Progenitor cell of endocrine pancreas (in vitro differentiated cells): ENCODE measurements around the gene NKPD1. TPM values are rescaled to one million over a fixed set of nuclear protein-coding genes. Genes with fewer than 3 reads are reported as not detected.

ENCODE experiments used
- DNase-seq: peaks from one replicate; pipeline ENCODE4 v3.0.0; 2021; ENCODE audit warnings: low spot score; ENCODE audit not compliant: unreplicated experiment
- H3K27ac Mint-ChIP-seq: 2 replicates; pipeline ENCODE4 v1.8.0; 2021; ENCODE audit warnings: mild to moderate bottlenecking, moderate library complexity, mixed read lengths
- H3K27me3 Mint-ChIP-seq: 2 replicates; pipeline ENCODE4 v1.8.0; 2021; ENCODE audit warnings: mixed read lengths
- H3K36me3 Mint-ChIP-seq: 2 replicates; pipeline ENCODE4 v1.8.0; 2022; ENCODE audit warnings: mixed read lengths; ENCODE audit not compliant: insufficient read depth
- H3K4me1 Mint-ChIP-seq: 2 replicates; pipeline ENCODE4 v1.8.0; 2021; ENCODE audit warnings: low read depth, mixed read lengths
- H3K4me3 Mint-ChIP-seq: 2 replicates; pipeline ENCODE4 v1.8.0; 2021; ENCODE audit warnings: low read depth, mild to moderate bottlenecking, moderate library complexity, mixed read lengths
- H3K9me3 Mint-ChIP-seq: 2 replicates; pipeline ENCODE4 v1.8.0; 2021; ENCODE audit warnings: low read depth, mixed read lengths
- CTCF ChIP-seq: fragments of 200-600 bp; sonication (generic); IDR thresholded peaks from one replicate; pipeline ENCODE4 v1.5.0; 2021; ENCODE audit warnings: antibody characterized with exemption, mild to moderate bottlenecking; ENCODE audit not compliant: unreplicated experiment
- total RNA-seq: library from RNA; stranded (reverse); gene quantifications from 2 replicates; pipeline ENCODE4 v1.2.1, GENCODE V29; 2021

The NKPD1 gene
- total RNA-seq, 1 donor from 2014 or later = 0.34 TPM

DNA sequence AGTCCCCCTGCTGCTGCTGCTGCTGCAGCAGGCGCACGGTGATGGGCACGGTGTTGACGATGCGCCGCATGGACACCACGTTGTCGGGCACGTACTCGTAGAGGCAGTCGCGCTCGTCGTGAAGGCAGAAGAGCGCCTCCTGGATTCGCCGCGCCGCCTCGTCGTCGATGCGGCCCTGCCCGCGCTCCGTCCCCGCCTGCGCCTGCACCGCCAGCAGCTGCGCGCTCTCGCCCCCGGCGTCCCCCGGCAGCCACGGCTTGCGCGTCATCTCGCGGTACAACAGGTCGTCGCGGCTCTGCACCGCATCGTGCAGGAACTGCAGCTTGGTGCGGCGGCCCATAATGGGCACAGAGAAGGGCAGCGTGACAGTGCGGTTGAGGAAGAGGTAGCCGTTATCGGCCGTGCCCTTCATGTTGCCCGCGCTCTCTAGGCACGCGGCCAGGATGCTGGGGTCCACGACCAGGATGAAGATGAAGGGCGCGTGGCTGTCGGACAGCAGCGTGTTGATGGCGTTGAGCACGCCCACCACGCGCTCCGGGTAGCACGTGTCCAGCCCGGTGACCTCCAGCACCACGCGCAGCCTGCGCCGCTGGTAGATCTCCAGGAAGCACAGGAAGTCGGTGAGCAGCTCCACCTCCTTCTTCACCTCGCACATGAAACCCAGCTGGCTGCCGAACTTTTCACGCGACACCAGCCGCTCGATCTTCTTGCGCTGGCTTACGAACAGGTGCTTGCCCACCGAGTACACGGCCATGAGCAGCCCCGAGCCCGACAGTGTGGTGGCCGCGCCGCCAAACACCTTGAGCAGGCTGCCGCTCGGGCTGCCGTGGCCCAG, 8.1 kb downstream of the NKPD1 start:
- Mint-ChIP-seq H3K27ac (no peak overlapping the region), H3K27me3 (peaks cover 36% of the 10 kb centered on the region), H3K4me3 (no peak overlapping the region)

GRCh38 chr19:45151821-45152503, 8.8 kb downstream of the NKPD1 start:
- no peak overlapping the region for H3K27ac Mint-ChIP-seq
- H3K4me3 Mint-ChIP-seq = no peak overlapping the region
- peaks cover 5% of the 10 kb centered on the region for H3K4me1 Mint-ChIP-seq
- no peak for TF ChIP-seq CTCF
- no peak for DNase-seq
- peaks cover 32% of the 10 kb centered on the region for H3K27me3 Mint-ChIP-seq
- no peaks in the 10 kb centered on the region for H3K9me3 Mint-ChIP-seq
- peaks cover 1% of the 10 kb centered on the region for H3K36me3 Mint-ChIP-seq

More for the DNA sequence above, 8.1 kb downstream of the NKPD1 start:
- no peak for DNase-seq
- Mint-ChIP-seq H3K36me3 (peaks cover 1% of the 10 kb centered on the region), H3K9me3 (no peaks in the 10 kb centered on the region), H3K4me1 (peaks cover 5% of the 10 kb centered on the region)
- peak; percentile 15 for TF ChIP-seq CTCF

DNA sequence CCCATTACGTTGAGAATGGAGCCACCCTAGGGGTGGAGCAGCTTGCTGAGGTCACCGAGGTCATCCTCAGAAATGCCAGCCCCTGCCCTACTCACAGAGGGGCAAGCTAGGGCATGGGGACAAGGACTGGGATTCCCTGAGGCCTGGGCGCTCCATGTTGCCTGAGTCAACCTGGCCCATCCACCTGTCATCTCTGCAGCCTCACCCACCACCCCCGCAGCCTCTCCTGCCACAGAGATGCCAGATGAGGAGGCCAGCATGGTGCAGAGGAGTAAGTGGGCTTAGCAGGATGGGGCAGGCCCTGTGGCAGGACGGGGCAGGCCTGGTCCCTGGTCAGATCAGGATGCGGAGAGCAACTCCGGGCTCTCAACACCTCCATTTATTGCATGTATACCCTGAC, 9.5 kb downstream of the NKPD1 start:
- no peak for TF ChIP-seq CTCF
- DNase-seq = no peak
- no peak overlapping the region for H3K4me3 Mint-ChIP-seq
- H3K9me3 Mint-ChIP-seq = no peaks in the 10 kb centered on the region
- peaks cover 1% of the 10 kb centered on the region for H3K36me3 Mint-ChIP-seq
- peaks cover 5% of the 10 kb centered on the region for H3K4me1 Mint-ChIP-seq
- peaks cover 29% of the 10 kb centered on the region for H3K27me3 Mint-ChIP-seq
- no peak overlapping the region for H3K27ac Mint-ChIP-seq

DNA sequence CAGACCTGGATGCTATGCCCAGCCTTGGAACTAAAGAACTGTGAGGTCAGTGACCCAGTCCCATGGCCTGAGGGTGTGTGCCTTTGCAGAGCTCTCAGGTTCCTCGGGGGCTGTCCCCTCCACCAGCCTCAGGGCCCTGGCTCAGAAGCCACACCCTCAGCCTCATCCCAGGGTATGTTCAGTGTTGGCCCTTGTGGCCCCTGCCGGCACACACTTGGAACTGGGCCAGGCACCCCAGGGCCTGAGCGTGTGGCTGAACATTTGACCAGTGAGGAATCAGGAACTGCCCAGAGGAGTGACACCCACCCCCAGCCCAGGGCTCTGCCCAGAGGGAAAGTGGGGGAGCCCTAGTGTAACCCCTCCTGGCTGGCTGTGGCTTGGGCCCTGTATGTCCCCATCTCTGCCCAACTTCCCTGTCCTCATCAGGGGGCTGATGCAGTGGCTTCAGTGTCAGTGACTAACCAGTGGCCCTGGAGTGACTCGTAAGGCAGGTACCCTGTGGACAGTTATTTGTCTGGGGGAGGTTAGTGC, 10.0 kb downstream of the NKPD1 start:
- Mint-ChIP-seq H3K27ac (no peak overlapping the region), H3K4me3 (no peak overlapping the region), H3K27me3 (peaks cover 27% of the 10 kb centered on the region), H3K4me1 (peaks cover 5% of the 10 kb centered on the region), H3K9me3 (no peaks in the 10 kb centered on the region), H3K36me3 (peaks cover 1% of the 10 kb centered on the region)
- no peak for TF ChIP-seq CTCF
- no peak for DNase-seq

GRCh38 chr19:45150180-45150579, 10.6 kb downstream of the NKPD1 start:
- H3K4me3 Mint-ChIP-seq = no peak overlapping the region
- H3K27me3 Mint-ChIP-seq = peaks cover 24% of the 10 kb centered on the region
- no peaks in the 10 kb centered on the region for H3K9me3 Mint-ChIP-seq
- no peak for TF ChIP-seq CTCF
- peaks cover 5% of the 10 kb centered on the region for H3K4me1 Mint-ChIP-seq
- DNase-seq = no peak
- H3K36me3 Mint-ChIP-seq = peaks cover 1% of the 10 kb centered on the region
- H3K27ac Mint-ChIP-seq = no peak overlapping the region
